Inflammatory macrophage treated with lipopolysaccharide for 4 hours (primary cell): Measurements from ENCODE around the gene TTLL13.
A peak's percentile ranks its signal among the peaks of the same experiment; 100 is the strongest.
"Not testable (repeated sequence)": the region's sequence is repeated elsewhere in the genome, so short reads cannot be mapped to it uniquely, and the experiment has no call there.

ENCODE experiments used
- DNase-seq: peaks from one replicate; pipeline ENCODE4 v3.0.0-alpha.2; 2020

The TTLL13 gene

GRCh38 chr15:90291679-90292356, 42.5 kb downstream of the TTLL13 start:
- DNase-seq = peak; percentile 15

- DNase-seq = peak; percentile 52
These were observed 43.9 kb downstream of the TTLL13 start for GRCh38 chr15:90293040-90293810.

DNA sequence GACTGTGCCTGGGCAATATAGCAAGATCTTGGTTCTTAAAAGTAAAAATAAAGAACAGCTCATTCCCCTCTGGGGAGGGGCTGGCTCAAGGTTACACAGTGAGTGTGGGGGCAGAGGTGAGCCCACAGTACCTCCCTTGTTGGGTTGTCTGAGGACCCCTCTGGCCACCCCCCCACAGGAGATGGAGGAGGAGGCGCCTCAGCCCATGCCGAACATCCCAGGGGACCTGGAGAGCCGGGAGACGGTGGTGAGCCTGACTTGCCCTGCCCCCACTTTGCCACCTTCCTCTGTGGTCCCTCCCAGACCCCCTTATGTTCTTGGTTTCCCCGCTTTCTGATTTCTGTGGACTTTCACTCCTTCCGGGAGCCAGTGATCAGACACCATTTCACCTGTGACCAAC, 44.8 kb downstream of the TTLL13 start:
- DNase-seq = no peak

DNA sequence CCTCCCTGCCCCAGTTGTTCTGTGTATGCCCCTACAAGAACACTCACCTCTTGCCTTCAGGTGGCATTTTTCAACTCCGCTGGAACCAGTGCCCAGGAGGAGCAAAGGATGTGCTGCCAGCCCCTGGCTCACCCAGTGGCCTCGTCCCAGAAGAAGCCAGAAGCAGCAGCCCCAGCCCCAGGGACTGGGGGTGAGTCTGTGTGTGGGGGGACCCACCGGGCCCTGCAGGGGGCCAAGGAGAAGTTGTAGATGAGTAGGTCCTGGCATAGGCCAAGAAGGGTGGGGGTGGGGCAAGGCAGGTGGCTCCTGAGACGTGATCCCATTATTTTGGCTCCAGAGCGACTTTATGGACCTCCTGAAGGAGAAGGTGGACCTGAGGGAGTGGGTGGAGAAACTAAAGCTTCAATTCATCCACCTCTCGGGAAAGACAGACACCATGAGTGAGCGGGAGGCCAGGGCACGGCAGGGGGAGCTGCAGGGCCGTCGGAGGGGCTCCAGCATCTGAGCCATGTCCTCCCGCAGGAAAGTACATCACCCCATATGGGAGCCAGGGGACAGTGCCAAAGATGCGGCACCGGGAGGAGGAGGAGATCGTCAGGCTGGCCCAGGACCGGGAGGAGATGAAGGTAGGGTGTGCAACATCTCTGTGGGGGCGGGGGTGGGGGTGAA, 45.4 kb downstream of the TTLL13 start:
- DNase-seq = no peak

DNA sequence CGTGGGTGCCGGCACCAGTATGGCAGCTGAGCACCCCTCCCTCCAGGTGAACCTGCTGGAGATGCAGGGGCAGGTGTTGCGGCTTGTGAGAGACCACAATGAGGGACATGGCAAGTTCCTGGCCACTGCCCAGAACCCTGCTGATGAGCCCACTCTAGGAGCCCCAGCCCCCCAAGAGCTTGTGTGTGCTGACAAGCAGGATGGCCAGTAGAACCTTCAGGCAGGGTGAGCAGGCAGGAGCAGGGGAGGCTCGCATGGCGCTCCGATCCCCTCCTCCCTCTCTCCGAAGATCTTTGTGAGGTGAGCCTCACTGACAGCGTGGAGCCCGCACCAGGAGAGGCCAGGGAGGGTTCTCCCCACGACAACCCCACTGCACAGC, 45.9 kb downstream of the TTLL13 start:
- DNase-seq = no peak

DNA sequence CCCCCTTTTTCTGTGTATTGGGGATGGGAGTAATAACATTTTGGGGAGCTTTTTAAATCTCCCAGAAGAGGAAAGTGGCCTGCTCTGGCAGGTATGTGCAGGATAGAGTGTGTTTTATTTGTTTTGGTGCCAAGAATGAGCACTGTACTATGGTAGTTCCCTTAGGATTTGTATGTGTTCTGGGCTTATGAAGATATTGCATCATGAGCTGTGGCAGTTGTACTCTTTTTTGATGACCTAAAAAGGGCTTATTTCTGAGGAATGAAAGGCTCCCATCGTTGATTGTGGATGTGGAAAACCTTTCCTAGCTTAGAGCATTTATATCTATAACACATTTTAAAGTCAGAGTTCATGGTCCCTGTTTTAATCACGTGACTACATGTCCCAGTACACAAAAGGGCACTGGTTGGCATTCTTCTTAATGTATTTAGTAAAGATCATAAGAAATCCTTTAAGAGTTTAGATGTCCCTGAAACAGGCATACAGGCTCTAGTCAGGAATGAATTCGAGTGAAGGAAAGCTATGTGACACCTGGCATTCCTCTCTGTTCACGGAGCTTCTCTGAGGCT, 47.0 kb downstream of the TTLL13 start:
- DNase-seq = not testable (repeated sequence)

DNA sequence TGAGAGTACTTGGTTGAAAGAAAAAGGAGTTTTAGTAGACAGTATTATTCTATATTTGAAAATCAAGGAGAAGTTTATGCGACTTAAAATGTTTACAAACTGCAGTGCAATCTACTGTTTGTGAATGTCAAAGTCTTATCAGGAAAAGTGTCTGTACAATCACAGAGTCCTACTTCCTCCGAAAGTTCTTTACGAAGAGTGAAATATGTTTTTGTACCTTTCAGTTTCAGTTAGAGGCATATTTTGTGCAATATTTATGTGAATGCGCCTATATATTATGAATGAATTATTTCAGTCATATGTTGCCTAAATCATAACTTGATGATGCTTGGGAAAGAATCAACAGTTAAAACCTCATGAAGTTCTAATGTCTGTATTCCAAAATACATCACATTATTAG, 47.7 kb downstream of the TTLL13 start:
- peak; percentile 63 for DNase-seq

DNA sequence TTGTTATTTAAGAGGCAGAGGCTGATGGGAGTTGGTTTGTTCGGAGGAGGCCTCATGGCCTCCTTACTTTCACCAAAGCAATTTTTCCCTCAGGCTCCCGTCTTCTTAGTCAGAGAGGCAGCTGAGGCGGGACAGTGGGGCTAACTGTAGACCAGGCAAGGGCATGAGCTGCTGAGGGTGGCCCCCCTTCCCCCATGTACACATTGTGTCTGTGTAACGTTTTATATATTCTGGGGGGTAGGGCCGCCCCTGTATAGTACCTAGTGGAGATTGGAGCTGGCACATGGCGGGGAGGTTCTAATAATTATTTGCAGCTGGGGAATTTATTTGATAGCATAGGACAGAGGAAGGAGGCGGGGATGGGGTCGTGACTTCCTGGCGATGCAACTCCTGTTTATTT, 51.2 kb downstream of the TTLL13 start:
- no peak for DNase-seq

- peak; percentile 47 for DNase-seq
These were observed 51.8 kb downstream of the TTLL13 start for GRCh38 chr15:90300988-90301706.

DNA sequence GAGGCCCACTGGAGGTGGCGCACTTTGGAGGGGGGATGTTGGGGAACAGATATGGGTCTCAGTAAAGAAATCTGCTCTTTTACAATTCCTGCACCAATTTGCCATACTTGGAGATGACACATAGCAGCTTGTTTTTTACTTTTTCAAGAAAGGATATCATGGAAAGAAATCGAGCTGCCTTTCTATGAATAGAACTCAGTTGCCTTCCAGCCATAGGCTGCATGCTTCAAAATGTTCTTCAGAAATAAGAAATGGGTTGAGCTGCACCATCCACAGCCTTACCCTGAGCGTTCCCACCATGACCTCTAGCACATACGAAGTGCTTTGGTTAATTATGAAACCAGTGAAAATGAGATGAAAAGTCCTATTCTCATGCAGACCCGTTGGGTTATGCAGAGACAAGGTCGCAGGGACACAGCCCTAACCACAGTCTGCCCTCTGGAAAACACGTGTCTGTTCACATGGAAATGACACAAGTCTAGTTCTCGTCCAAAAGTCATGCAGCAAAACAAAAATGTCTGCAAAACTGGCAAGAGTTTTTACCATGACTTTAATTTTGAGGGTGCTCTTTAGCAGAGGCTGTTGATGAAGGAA, 52.4 kb downstream of the TTLL13 start:
- no peak for DNase-seq

- DNase-seq = not testable (repeated sequence)
These were observed 56.0 kb downstream of the TTLL13 start for GRCh38 chr15:90305355-90305754.

- peak; percentile 45 for DNase-seq
These were observed 56.6 kb downstream of the TTLL13 start for GRCh38 chr15:90305932-90306331.

GRCh38 chr15:90306560-90306959, 57.2 kb downstream of the TTLL13 start:
- DNase-seq = peak; percentile 74

- no peak for DNase-seq
These were observed 58.3 kb downstream of the TTLL13 start for GRCh38 chr15:90307661-90308060.

- no peak for DNase-seq
These were observed 59.7 kb downstream of the TTLL13 start for GRCh38 chr15:90309020-90309419.
